Measurements from ENCODE around the gene SLC5A9. TPM values are rescaled to one million over a fixed set of nuclear protein-coding genes. Genes with fewer than 3 reads are reported as not detected.
"Not testable (repeated sequence)": the region's sequence is repeated elsewhere in the genome, so short reads cannot be mapped to it uniquely, and the experiment has no call there.

Gene SLC5A9
- total RNA-seq, 1 donor from 2014 or later, result not detected

GRCh38 chr1:48208251-48208650 is 14.3 kb upstream of the SLC5A9 start:
- Histone ChIP-seq H3K36me3 (no peaks in the 10 kb centered on the region), H3K27me3 (peaks cover 6% of the 10 kb centered on the region), H3K27ac (no peak overlapping the region), H2AFZ (replicated peaks) (no peak overlapping the region), H3K79me2 (ENCODE audit: low read depth) (no peaks in the 10 kb centered on the region), H4K20me1 (ENCODE audit: low read depth) (no peaks in the 10 kb centered on the region), H3K9me3 (ENCODE audit: low read depth) (no peaks in the 10 kb centered on the region), H3F3A (ENCODE audit: low read depth) (no peaks in the 10 kb centered on the region), H3K9ac (no peak overlapping the region), H3K4me3 (no peak overlapping the region), H3K4me1 (no peaks in the 10 kb centered on the region), H3K4me2 (no peak overlapping the region)
- DNase-seq (ENCODE audit: low spot score), result no peak
- H3K36me3 Mint-ChIP-seq, result no peaks in the 10 kb centered on the region
- H3K9me3 Mint-ChIP-seq, result no peaks in the 10 kb centered on the region
- H3K4me3 Mint-ChIP-seq, result no peak overlapping the region
- TF ChIP-seq EZH2 (IDR thresholded peaks at IDR 0.05), result no peak
- no peak for TF ChIP-seq EZH2phosphoT487 (IDR thresholded peaks at IDR 0.05)
- TF ChIP-seq CTCF (IDR thresholded peaks at IDR 0.05), result no peak
- H3K27me3 Mint-ChIP-seq (ENCODE audit: insufficient read depth, low read depth), result peaks cover 5% of the 10 kb centered on the region
- H3K27ac Mint-ChIP-seq, result no peak overlapping the region
- peaks cover 5% of the 10 kb centered on the region for H3K4me1 Mint-ChIP-seq

GRCh38 chr1:48208652-48209051 is 13.9 kb upstream of the SLC5A9 start:
- no peaks in the 10 kb centered on the region for H3F3A ChIP-seq (ENCODE audit: low read depth)
- H3K9me3 Mint-ChIP-seq, result no peaks in the 10 kb centered on the region
- H3K4me3 ChIP-seq, result no peak overlapping the region
- peaks cover 5% of the 10 kb centered on the region for H3K27me3 Mint-ChIP-seq (ENCODE audit: insufficient read depth, low read depth)
- no peaks in the 10 kb centered on the region for H3K4me1 ChIP-seq
- H4K20me1 ChIP-seq (ENCODE audit: low read depth), result no peaks in the 10 kb centered on the region
- no peak overlapping the region for H3K9ac ChIP-seq
- DNase-seq (ENCODE audit: low spot score), result no peak
- no peak overlapping the region for H3K4me3 Mint-ChIP-seq
- TF ChIP-seq CTCF (IDR thresholded peaks at IDR 0.05) (no peak), EZH2phosphoT487 (IDR thresholded peaks at IDR 0.05) (no peak), EZH2 (IDR thresholded peaks at IDR 0.05) (no peak)
- H2AFZ ChIP-seq (replicated peaks), result no peak overlapping the region
- H3K79me2 ChIP-seq (ENCODE audit: low read depth), result no peaks in the 10 kb centered on the region
- H3K9me3 ChIP-seq (ENCODE audit: low read depth), result no peaks in the 10 kb centered on the region
- H3K27ac ChIP-seq, result no peak overlapping the region
- H3K4me2 ChIP-seq, result no peak overlapping the region
- no peaks in the 10 kb centered on the region for H3K36me3 ChIP-seq
- H3K27me3 ChIP-seq, result peaks cover 8% of the 10 kb centered on the region
- H3K36me3 Mint-ChIP-seq, result no peaks in the 10 kb centered on the region
- H3K27ac Mint-ChIP-seq, result no peak overlapping the region
- H3K4me1 Mint-ChIP-seq, result peaks cover 5% of the 10 kb centered on the region

- H3K36me3 ChIP-seq; H3K9ac ChIP-seq; DNase-seq (ENCODE audit: low spot score); H3K9me3 ChIP-seq (ENCODE audit: low read depth); H3K9me3 Mint-ChIP-seq; H3K79me2 ChIP-seq (ENCODE audit: low read depth); H3F3A ChIP-seq (ENCODE audit: low read depth); H3K4me3 ChIP-seq; H3K27me3 ChIP-seq; H3K27me3 Mint-ChIP-seq (ENCODE audit: insufficient read depth, low read depth); H3K4me3 Mint-ChIP-seq; H3K4me2 ChIP-seq; H3K36me3 Mint-ChIP-seq; H3K27ac Mint-ChIP-seq; H2AFZ ChIP-seq (replicated peaks); H3K27ac ChIP-seq; H4K20me1 ChIP-seq (ENCODE audit: low read depth): not testable (repeated sequence)
- H3K4me1 Mint-ChIP-seq, result peaks cover 14% of the 10 kb centered on the region
- peaks cover 21% of the 10 kb centered on the region for H3K4me1 ChIP-seq
Observed at GRCh38 chr1:48213462-48213861, 9.1 kb upstream of the SLC5A9 start.

- peak overlapping the region; percentile 29 for H3K27ac Mint-ChIP-seq
- H3K9me3 ChIP-seq (ENCODE audit: low read depth); H3F3A ChIP-seq (ENCODE audit: low read depth); H4K20me1 ChIP-seq (ENCODE audit: low read depth); H3K27ac ChIP-seq; H3K4me3 ChIP-seq; H3K27me3 Mint-ChIP-seq (ENCODE audit: insufficient read depth, low read depth); H3K9me3 Mint-ChIP-seq; H3K36me3 Mint-ChIP-seq; H3K36me3 ChIP-seq; H3K4me3 Mint-ChIP-seq; H3K27me3 ChIP-seq; H2AFZ ChIP-seq (replicated peaks); H3K4me1 Mint-ChIP-seq; H3K9ac ChIP-seq; H3K79me2 ChIP-seq (ENCODE audit: low read depth): not testable (repeated sequence)
- DNase-seq (ENCODE audit: low spot score), result peak; percentile 13
- TF ChIP-seq EZH2phosphoT487 (IDR thresholded peaks at IDR 0.05), result peak; percentile 28
- peak overlapping the region; percentile 22 for H3K4me2 ChIP-seq
- peaks cover 21% of the 10 kb centered on the region for H3K4me1 ChIP-seq
Observed at GRCh38 chr1:48214366-48214765, 8.2 kb upstream of the SLC5A9 start.

All from neural progenitor cell (in vitro differentiated cells).